KMS-11 (cell line): ENCODE measurements around the gene DNAH1.

Experiments used
- H2AFZ ChIP-seq: fragments of 200-600 bp; sonication (generic); 2 replicates; pipeline ENCODE4 v1.6.1; 2016; ENCODE audit warnings: antibody characterized with exemption, mixed run types, low read depth
- H3K27ac ChIP-seq: fragments of 200-600 bp; sonication (generic); 2 replicates; pipeline ENCODE4 v1.6.1; 2016; ENCODE audit warnings: mild to moderate bottlenecking, mixed run types
- H3K27me3 ChIP-seq: fragments of 200-600 bp; sonication (generic); 2 replicates; pipeline ENCODE4 v1.6.1; 2017; ENCODE audit warnings: mild to moderate bottlenecking, low read depth, mixed run types, moderate library complexity; ENCODE audit not compliant: insufficient read depth
- H3K36me3 ChIP-seq: fragments of 200-600 bp; sonication (generic); 2 replicates; pipeline ENCODE4 v1.6.1; 2017; ENCODE audit warnings: mild to moderate bottlenecking, mixed run types; ENCODE audit not compliant: insufficient read depth
- H3K4me1 ChIP-seq: fragments of 200-600 bp; sonication (generic); 2 replicates; pipeline ENCODE4 v1.6.1; 2016; ENCODE audit warnings: mild to moderate bottlenecking, low read depth, mixed run types; ENCODE audit not compliant: poor library complexity, severe bottlenecking
- H3K4me2 ChIP-seq: fragments of 200-600 bp; sonication (generic); 2 replicates; pipeline ENCODE4 v1.7.0; 2016; ENCODE audit warnings: mild to moderate bottlenecking, mixed run types
- H3K4me3 ChIP-seq: fragments of 200-600 bp; sonication (generic); IDR thresholded peaks from 2 replicates; pipeline ENCODE4 v1.6.1; 2017; ENCODE audit warnings: low read depth, low read length, mixed read lengths; ENCODE audit not compliant: insufficient read depth
- H3K79me2 ChIP-seq: fragments of 200-600 bp; sonication (generic); 2 replicates; pipeline ENCODE4 v1.6.1; 2016; ENCODE audit warnings: low read depth, mixed run types; ENCODE audit not compliant: insufficient read depth
- H3K9ac ChIP-seq: fragments of 200-600 bp; sonication (generic); 2 replicates; pipeline ENCODE4 v1.6.1; 2016; ENCODE audit warnings: mild to moderate bottlenecking, mixed run types
- H4K20me1 ChIP-seq: fragments of 200-600 bp; sonication (generic); 2 replicates; pipeline ENCODE4 v1.6.1; 2016; ENCODE audit warnings: mild to moderate bottlenecking, mixed run types; ENCODE audit not compliant: insufficient read depth
- TF ChIP-seq, protein P1 (sequence below): fragments of 200-600 bp; sonication (generic); conservative IDR thresholded peaks from 2 replicates; pipeline ENCODE4 v1.6.1; 2017; ENCODE audit warnings: low read depth, mild to moderate bottlenecking, antibody characterized with exemption, low read length, moderate library complexity, mixed read lengths

Gene DNAH1

DNA sequence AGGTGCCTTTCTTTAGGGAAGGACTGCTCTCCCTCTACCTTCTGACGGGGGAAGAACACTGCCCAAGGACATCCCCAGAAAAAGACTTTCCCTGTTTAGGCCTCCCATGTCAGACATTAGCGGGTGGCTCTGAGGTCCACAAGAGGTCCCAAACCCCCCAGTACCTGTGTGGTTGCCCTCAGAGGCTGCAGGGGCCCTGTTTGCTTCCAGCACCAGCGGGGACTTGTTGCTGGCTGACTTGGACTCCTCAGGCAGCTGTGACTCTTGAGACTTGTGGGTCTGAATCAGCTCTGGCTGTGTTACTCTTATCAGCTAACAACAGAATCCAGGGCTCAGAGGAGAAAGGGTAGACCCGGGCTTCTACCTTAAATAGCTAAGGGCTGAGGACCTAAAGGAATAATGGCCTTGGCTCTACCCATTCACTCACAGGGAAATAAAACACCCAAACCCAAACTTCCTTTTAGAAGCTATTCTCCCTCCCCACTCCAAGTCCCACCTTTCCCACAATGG is 89.5 kb downstream of the DNAH1 start:
- Histone ChIP-seq H3K9ac (no peak overlapping the region), H3K4me2 (no peak overlapping the region), H3K36me3 (no peaks in the 10 kb centered on the region), H3K4me3 (no peak overlapping the region), H3K4me1 (no peaks in the 10 kb centered on the region), H2AFZ (no peak overlapping the region), H3K27me3 (no peaks in the 10 kb centered on the region), H3K79me2 (peaks cover 14% of the 10 kb centered on the region; the same call in 1 of the 2 replicates), H4K20me1 (no peaks in the 10 kb centered on the region), H3K27ac (no peak overlapping the region)
- TF ChIP-seq, protein P1, sequence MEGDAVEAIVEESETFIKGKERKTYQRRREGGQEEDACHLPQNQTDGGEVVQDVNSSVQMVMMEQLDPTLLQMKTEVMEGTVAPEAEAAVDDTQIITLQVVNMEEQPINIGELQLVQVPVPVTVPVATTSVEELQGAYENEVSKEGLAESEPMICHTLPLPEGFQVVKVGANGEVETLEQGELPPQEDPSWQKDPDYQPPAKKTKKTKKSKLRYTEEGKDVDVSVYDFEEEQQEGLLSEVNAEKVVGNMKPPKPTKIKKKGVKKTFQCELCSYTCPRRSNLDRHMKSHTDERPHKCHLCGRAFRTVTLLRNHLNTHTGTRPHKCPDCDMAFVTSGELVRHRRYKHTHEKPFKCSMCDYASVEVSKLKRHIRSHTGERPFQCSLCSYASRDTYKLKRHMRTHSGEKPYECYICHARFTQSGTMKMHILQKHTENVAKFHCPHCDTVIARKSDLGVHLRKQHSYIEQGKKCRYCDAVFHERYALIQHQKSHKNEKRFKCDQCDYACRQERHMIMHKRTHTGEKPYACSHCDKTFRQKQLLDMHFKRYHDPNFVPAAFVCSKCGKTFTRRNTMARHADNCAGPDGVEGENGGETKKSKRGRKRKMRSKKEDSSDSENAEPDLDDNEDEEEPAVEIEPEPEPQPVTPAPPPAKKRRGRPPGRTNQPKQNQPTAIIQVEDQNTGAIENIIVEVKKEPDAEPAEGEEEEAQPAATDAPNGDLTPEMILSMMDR = no peak

DNA sequence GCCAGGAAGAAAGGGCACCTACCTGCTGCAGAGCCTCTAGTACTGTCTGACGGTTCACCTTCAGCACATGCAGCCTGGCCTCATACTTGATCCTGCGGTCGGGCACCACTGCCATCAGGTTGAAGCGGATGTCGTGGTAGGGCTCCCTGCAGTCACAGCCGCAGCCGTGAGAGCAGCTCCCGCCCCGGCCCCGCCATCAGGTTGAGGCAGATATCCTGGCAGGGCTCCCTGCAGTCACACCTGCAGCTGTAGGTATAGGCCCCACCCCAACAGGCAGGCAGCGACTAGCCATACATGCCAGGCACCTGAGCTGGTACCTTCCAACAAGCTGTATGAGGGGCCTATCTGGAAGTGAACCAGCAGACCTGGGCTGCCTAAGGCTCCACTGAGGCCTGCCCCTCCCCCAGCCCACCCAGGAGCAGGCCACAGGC is 90.1 kb downstream of the DNAH1 start:
- H3K36me3 ChIP-seq = no peaks in the 10 kb centered on the region
- H3K9ac ChIP-seq = no peak overlapping the region
- no peak overlapping the region for H3K27ac ChIP-seq
- no peak overlapping the region for H3K4me2 ChIP-seq
- no peaks in the 10 kb centered on the region for H4K20me1 ChIP-seq
- peaks cover 14% of the 10 kb centered on the region; the same call in 1 of the 2 replicates for H3K79me2 ChIP-seq
- H3K27me3 ChIP-seq = no peaks in the 10 kb centered on the region
- no peak overlapping the region for H3K4me3 ChIP-seq
- H3K4me1 ChIP-seq = no peaks in the 10 kb centered on the region
- TF ChIP-seq, protein P1 = no peak
- no peak overlapping the region for H2AFZ ChIP-seq

DNA sequence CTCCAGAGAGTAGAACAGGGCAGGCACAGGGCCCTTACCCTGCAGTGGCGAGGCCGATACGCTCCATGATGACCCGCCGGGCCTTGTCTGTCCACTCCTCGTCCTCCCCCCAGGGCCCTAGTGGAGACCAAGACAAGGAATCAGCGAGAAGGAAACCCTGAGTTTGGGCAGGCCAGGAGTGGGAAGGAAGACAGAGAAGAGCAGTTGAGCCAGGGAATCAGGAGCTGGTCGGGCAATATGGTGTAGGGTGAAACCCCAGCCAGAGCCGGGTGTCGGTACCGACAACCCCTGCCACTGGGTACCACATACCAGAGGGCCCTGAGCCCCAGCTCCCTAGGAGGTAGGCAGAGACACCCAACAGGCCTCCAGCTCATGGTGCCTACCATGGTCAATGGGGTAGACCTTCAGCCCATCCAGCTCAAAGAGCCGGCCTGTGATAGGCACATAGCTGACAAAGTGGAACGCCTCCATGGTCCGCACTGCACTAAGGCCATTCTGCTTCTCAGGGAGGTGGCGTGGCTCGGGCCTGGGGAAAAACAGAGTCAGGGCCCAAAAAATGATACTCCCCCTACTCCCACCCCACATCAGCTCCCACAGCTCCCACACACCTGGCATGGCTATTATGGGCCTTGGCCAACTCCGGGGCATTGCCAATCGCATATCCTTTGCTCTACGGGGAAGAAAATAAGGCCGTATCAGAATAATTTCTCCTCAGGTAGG is 90.8 kb downstream of the DNAH1 start:
- Histone ChIP-seq H3K27ac (no peak overlapping the region), H2AFZ (no peak overlapping the region), H4K20me1 (no peaks in the 10 kb centered on the region), H3K36me3 (no peaks in the 10 kb centered on the region), H3K4me2 (no peak overlapping the region), H3K9ac (no peak overlapping the region), H3K27me3 (no peaks in the 10 kb centered on the region), H3K4me1 (peaks cover 5% of the 10 kb centered on the region), H3K79me2 (peaks cover 14% of the 10 kb centered on the region; the same call in 1 of the 2 replicates), H3K4me3 (no peak overlapping the region)
- TF ChIP-seq, protein P1 = no peak

DNA sequence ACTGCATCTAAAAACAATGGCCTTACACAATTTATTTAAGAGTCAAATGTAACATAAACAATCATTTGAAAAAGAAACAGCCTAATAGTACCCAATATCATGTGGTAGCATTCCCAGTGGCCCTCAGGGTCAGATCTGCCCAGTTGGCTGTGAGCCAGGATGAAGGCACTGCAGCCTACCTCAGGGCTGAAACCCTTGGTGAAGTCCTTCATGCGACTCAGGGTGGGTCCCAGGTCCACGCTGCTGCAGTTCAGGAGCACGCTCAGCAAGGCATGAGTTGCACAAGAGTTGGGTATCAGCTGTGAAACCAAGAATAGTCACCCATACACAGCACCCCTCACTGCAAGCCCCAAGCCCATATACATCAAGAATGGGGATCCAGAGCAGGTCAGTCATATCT is 91.7 kb downstream of the DNAH1 start:
- H3K4me3 ChIP-seq = no peak overlapping the region
- H2AFZ ChIP-seq = no peak overlapping the region
- no peaks in the 10 kb centered on the region for H3K27me3 ChIP-seq
- H3K4me1 ChIP-seq = peaks cover 14% of the 10 kb centered on the region
- no peak overlapping the region for H3K4me2 ChIP-seq
- TF ChIP-seq, protein P1 = no peak
- no peaks in the 10 kb centered on the region for H3K36me3 ChIP-seq
- H3K27ac ChIP-seq = no peak overlapping the region
- no peak overlapping the region for H3K9ac ChIP-seq
- H3K79me2 ChIP-seq = peaks cover 14% of the 10 kb centered on the region; the same call in 1 of the 2 replicates
- H4K20me1 ChIP-seq = no peaks in the 10 kb centered on the region
